ENCODE data around the gene TSSC4.

DNA sequence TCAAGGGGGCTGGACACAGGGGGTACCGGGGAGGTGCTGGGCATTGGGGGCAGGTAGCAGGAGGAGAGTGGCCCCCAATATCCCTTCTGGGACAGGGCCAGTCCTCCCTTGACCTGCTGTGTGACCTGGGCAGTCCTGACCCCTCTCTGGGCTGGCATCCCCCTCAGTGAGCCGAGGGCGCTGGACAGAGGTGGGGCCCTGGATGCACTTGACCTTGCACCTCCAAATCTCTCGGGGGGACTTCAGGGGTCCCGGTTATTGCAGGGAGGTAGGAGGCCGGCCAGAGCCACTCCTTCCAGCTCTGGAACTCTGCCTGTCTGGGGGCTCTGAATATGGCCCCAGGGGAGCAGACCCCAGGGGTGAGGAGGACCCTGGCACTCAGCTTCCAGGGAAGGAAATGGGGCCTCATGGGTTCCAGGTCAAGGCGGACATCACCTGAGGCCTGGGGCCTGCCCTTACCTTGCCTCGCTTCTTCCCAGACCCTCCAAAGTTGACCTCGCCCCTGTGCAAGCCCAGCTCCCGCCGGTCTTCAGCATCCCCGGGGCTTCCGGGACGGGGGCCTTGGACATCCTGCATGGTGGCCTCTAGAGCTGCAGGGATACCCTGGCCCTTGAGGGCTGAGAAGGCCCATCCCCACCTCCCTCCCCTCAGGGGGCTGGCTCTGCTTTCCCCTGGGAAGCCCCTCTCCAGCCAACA lies 22.1 kb downstream of the TSSC4 start:
- TF ChIP-seq, protein P1, sequence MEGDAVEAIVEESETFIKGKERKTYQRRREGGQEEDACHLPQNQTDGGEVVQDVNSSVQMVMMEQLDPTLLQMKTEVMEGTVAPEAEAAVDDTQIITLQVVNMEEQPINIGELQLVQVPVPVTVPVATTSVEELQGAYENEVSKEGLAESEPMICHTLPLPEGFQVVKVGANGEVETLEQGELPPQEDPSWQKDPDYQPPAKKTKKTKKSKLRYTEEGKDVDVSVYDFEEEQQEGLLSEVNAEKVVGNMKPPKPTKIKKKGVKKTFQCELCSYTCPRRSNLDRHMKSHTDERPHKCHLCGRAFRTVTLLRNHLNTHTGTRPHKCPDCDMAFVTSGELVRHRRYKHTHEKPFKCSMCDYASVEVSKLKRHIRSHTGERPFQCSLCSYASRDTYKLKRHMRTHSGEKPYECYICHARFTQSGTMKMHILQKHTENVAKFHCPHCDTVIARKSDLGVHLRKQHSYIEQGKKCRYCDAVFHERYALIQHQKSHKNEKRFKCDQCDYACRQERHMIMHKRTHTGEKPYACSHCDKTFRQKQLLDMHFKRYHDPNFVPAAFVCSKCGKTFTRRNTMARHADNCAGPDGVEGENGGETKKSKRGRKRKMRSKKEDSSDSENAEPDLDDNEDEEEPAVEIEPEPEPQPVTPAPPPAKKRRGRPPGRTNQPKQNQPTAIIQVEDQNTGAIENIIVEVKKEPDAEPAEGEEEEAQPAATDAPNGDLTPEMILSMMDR (IDR thresholded peaks at IDR 0.05; ENCODE audit: low read length), result no peak
- no peak for TF ChIP-seq EZH2 (IDR thresholded peaks at IDR 0.05; ENCODE audit: borderline replicate concordance, low read length)
